ENCODE measurements around the gene BABAM2. TPM values are rescaled to one million over a fixed set of nuclear protein-coding genes. Genes with fewer than 3 reads are reported as not detected.

Gene BABAM2
- total RNA-seq, 1 experiment from 2014 or later, result 27.1 TPM

GRCh38 chr2:28364610-28365009, 474.1 kb downstream of the BABAM2 start:
- Histone ChIP-seq H3K18ac (ENCODE audit: insufficient read length, low read depth, low read length) (no peak overlapping the region), H3K4me2 (ENCODE audit: insufficient read depth, insufficient read length, low read length) (no peak overlapping the region), H3K27me3 (ENCODE audit: insufficient read depth, low read length) (no peaks in the 10 kb centered on the region), H3K79me2 (ENCODE audit: insufficient read depth, low read length) (no peaks in the 10 kb centered on the region), H3K23me2 (ENCODE audit: insufficient read length, low read depth, low read length, poor library complexity, severe bottlenecking) (no peaks in the 10 kb centered on the region), H2BK15ac (ENCODE audit: low read depth, low read length) (no peak overlapping the region), H2BK5ac (ENCODE audit: insufficient read length, low read length) (no peak overlapping the region), H3K9me3 (ENCODE audit: control insufficient read depth, low read depth, low read length) (no peaks in the 10 kb centered on the region), H3K9ac (ENCODE audit: extremely low read depth, insufficient read length, low read length) (no peak overlapping the region), H3K27ac (ENCODE audit: insufficient read length, low read depth, low read length) (no peak overlapping the region), H3T11ph (ENCODE audit: low read length) (no peak overlapping the region), H4K91ac (ENCODE audit: insufficient read length, low read depth, low read length) (no peak overlapping the region), H4K5ac (ENCODE audit: insufficient read length, low read depth, low read length) (no peak overlapping the region), H3K56ac (ENCODE audit: insufficient read length, low read depth, low read length) (no peak overlapping the region), H2AK5ac (ENCODE audit: insufficient read length, low read length) (no peak overlapping the region), H2BK120ac (ENCODE audit: low read depth, low read length, poor library complexity, severe bottlenecking) (no peak overlapping the region), H3K14ac (ENCODE audit: insufficient read depth, low read length) (no peak overlapping the region), H2BK20ac (ENCODE audit: low read depth, low read length, poor library complexity, severe bottlenecking) (no peak overlapping the region), H4K8ac (replicated peaks; ENCODE audit: insufficient read length, low read depth, low read length) (no peak overlapping the region), H3K4me1 (ENCODE audit: insufficient read depth, low read length) (no peaks in the 10 kb centered on the region), H3K23ac (ENCODE audit: insufficient read length, low read depth, low read length) (no peak overlapping the region), H4K20me1 (ENCODE audit: control insufficient read depth, insufficient read depth, insufficient read length) (no peaks in the 10 kb centered on the region), H3K4ac (ENCODE audit: low read depth, low read length) (no peak overlapping the region), H2AFZ (ENCODE audit: low read length) (no peak overlapping the region), H2BK12ac (ENCODE audit: insufficient read length, low read depth, low read length) (no peak overlapping the region), H3K79me1 (ENCODE audit: insufficient read depth, low read depth, low read length, poor library complexity, severe bottlenecking) (no peaks in the 10 kb centered on the region)
- TF ChIP-seq, protein P1, sequence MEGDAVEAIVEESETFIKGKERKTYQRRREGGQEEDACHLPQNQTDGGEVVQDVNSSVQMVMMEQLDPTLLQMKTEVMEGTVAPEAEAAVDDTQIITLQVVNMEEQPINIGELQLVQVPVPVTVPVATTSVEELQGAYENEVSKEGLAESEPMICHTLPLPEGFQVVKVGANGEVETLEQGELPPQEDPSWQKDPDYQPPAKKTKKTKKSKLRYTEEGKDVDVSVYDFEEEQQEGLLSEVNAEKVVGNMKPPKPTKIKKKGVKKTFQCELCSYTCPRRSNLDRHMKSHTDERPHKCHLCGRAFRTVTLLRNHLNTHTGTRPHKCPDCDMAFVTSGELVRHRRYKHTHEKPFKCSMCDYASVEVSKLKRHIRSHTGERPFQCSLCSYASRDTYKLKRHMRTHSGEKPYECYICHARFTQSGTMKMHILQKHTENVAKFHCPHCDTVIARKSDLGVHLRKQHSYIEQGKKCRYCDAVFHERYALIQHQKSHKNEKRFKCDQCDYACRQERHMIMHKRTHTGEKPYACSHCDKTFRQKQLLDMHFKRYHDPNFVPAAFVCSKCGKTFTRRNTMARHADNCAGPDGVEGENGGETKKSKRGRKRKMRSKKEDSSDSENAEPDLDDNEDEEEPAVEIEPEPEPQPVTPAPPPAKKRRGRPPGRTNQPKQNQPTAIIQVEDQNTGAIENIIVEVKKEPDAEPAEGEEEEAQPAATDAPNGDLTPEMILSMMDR (conservative IDR thresholded peaks at IDR 0.05), result no peak
- no peaks in the 10 kb centered on the region for H3K9me3 Mint-ChIP-seq
- H3K36me3 Mint-ChIP-seq (ENCODE audit: insufficient read depth in 1 of 3, low read depth in 3 of 3), result no peaks in the 10 kb centered on the region
- no CpG with 5 or more reads among the region's 3 CpGs for WGBS (ENCODE audit: extremely low coverage, insufficient read length, low lambda C conversion rate)
- H3K4me3 Mint-ChIP-seq, result no peak overlapping the region; a peak in 1 of 5 replicates
- peaks cover 17 to 26% of the 10 kb centered on the region in 2 experiments for H3K4me1 Mint-ChIP-seq
- no peak overlapping the region for H3K27ac Mint-ChIP-seq
- no peak for DNase-seq
- H3K27me3 Mint-ChIP-seq (ENCODE audit: low read depth), result peaks cover 11% of the 10 kb centered on the region

All from H9 (cell line).